ENCODE results near the gene ITPKB. TPM values are rescaled to one million over a fixed set of nuclear protein-coding genes. Genes with fewer than 3 reads are reported as not detected.
"Not testable (repeated sequence)": the region's sequence is repeated elsewhere in the genome, so short reads cannot be mapped to it uniquely, and the experiment has no call there.

The ITPKB gene
- total RNA-seq, 1 donor from 2014 or later, result 36.9 TPM

GRCh38 chr1:226754793-226755533, 15.9 kb upstream of the ITPKB start:
- no peak for DNase-seq

- DNase-seq, result no peak
Measured at GRCh38 chr1:226754097-226754496, 15.0 kb upstream of the ITPKB start.

- DNase-seq, result no peak
Measured at GRCh38 chr1:226751703-226752102, 12.6 kb upstream of the ITPKB start.

- no peak for DNase-seq
Measured at GRCh38 chr1:226751214-226751613, 12.1 kb upstream of the ITPKB start.

- DNase-seq, result no peak
Measured at GRCh38 chr1:226749467-226749866, 10.4 kb upstream of the ITPKB start.

- no peak for DNase-seq
Measured at GRCh38 chr1:226748306-226748705, 9.2 kb upstream of the ITPKB start.

GRCh38 chr1:226747519-226748263, 8.6 kb upstream of the ITPKB start:
- not testable (repeated sequence) for DNase-seq

- DNase-seq, result no peak
Measured at GRCh38 chr1:226743259-226743658, 4.2 kb upstream of the ITPKB start.

- no peak for DNase-seq
Measured at GRCh38 chr1:226741009-226741408, 1.9 kb upstream of the ITPKB start.

- DNase-seq, result no peak
Measured at GRCh38 chr1:226739696-226740065, 599 bp upstream of the ITPKB start.

- peak; percentile 59 for DNase-seq
Measured at GRCh38 chr1:226738421-226738994, 574 bp downstream of the ITPKB start.

GRCh38 chr1:226737819-226738420, 1.2 kb downstream of the ITPKB start:
- peak; percentile 61 for DNase-seq

- peak; percentile 59 for DNase-seq
Measured at GRCh38 chr1:226736908-226737818, 1.9 kb downstream of the ITPKB start.

- no peak for DNase-seq
Measured at GRCh38 chr1:226736001-226736907, 2.8 kb downstream of the ITPKB start.

GRCh38 chr1:226735576-226735975, 3.5 kb downstream of the ITPKB start:
- no peak for DNase-seq

GRCh38 chr1:226734611-226735153, 4.4 kb downstream of the ITPKB start:
- DNase-seq, result no peak

- DNase-seq, result no peak
Measured at GRCh38 chr1:226733876-226734275, 5.2 kb downstream of the ITPKB start.

- DNase-seq, result no peak
Measured at GRCh38 chr1:226733304-226733703, 5.8 kb downstream of the ITPKB start.

GRCh38 chr1:226732856-226733291, 6.2 kb downstream of the ITPKB start:
- DNase-seq, result no peak

GRCh38 chr1:226731257-226731893, 7.7 kb downstream of the ITPKB start:
- no peak for DNase-seq

Data from dermis blood vessel endothelial cell (primary cell).